ENCODE measurements around the gene HDHD5. TPM values are rescaled to one million over a fixed set of nuclear protein-coding genes. Genes with fewer than 3 reads are reported as not detected.

Gene HDHD5
- total RNA-seq, 2 experiments from 2014 or later, result 11.0 to 11.6 TPM

DNA sequence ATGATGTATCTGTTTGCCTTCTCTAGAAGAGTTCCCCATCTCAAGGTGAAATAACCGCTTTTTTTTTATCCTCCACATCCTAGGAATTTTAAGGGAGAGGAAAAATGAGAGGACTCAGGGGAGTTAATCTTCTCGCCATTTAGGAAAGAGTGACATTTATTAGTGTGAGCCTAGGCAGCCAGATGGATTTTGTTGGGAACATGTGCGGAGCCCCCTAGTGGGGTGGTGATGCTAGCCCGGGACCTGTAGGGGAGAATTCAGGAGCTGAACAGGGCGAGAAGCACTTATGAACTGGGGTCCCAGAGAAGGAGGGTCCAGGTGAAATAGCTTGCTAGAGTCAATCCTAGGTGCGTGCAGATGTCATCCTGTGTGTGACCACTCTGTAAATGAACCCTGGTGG is 63.5 kb downstream of the HDHD5 start:
- POLR2A ChIA-PET, result interaction anchor here (1.6 to 1.8 kb wide), 2 partner anchors 10 to 12 kb away, joined by 6 to 9 read pairs; no protein-coding TSS in a partner anchor
- Mint-ChIP-seq H3K36me3 (ENCODE audit: low read depth) (peaks cover 86% of the 10 kb centered on the region), H3K27ac (peak overlapping the region; percentile 77), H3K4me3 (no peak overlapping the region), H3K4me1 (ENCODE audit: low read depth) (peaks cover 96% of the 10 kb centered on the region), H3K27me3 (no peaks in the 10 kb centered on the region), H3K9me3 (no peaks in the 10 kb centered on the region)
- Histone ChIP-seq H3K27me3 (ENCODE audit: control insufficient read depth in 1 of 2, insufficient read depth in 2 of 2, low read length in 2 of 2) (no peaks in the 10 kb centered on the region), H3K4me1 (ENCODE audit: insufficient read depth, low read length) (peaks cover 84% of the 10 kb centered on the region), H3K36me3 (ENCODE audit: insufficient read depth, low read length) (peaks cover 53% of the 10 kb centered on the region), H3K4me3 (ENCODE audit: low read length) (no peak overlapping the region), H3K27ac (ENCODE audit: low read depth in 1 of 2, low read length in 2 of 2) (no peak overlapping the region), H3K9me3 (ENCODE audit: control insufficient read depth in 1 of 2, insufficient read depth in 1 of 2, low read length in 2 of 2) (no peaks in the 10 kb centered on the region)
- TF ChIP-seq, protein P1, sequence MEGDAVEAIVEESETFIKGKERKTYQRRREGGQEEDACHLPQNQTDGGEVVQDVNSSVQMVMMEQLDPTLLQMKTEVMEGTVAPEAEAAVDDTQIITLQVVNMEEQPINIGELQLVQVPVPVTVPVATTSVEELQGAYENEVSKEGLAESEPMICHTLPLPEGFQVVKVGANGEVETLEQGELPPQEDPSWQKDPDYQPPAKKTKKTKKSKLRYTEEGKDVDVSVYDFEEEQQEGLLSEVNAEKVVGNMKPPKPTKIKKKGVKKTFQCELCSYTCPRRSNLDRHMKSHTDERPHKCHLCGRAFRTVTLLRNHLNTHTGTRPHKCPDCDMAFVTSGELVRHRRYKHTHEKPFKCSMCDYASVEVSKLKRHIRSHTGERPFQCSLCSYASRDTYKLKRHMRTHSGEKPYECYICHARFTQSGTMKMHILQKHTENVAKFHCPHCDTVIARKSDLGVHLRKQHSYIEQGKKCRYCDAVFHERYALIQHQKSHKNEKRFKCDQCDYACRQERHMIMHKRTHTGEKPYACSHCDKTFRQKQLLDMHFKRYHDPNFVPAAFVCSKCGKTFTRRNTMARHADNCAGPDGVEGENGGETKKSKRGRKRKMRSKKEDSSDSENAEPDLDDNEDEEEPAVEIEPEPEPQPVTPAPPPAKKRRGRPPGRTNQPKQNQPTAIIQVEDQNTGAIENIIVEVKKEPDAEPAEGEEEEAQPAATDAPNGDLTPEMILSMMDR (IDR thresholded peaks at IDR 0.05), result no peak
- ATAC-seq (ENCODE audit: poor library complexity) (no peak), DNase-seq (peak in 1 of 14 experiments; percentile 26)
- intact Hi-C loops (cut with DNase I, micrococcal nuclease), result no loop called here
- CTCF ChIA-PET, result interaction anchor here (2.1 kb wide), 1 partner anchor 21 kb away, joined by 6 read pairs; no protein-coding TSS in a partner anchor

DNA sequence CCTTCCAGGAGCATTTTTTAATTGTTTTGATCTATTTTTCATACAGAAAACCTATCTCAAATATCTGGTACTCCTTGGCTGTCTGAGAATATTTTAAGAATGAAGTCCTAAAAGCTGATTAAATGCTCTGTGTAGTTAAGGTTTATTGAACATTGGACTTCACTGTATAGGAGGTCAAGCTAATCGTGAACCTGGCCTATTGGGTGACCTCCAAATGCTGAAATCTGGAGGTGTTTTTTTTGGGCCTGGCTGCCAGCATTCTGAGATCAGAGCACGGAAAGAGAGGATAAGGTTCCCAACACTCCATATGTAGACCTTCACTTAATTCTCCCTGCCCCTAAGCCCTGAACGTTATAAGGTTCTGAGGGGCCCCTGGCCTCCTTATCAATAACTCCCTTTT is 66.0 kb downstream of the HDHD5 start:
- Mint-ChIP-seq H3K36me3 (ENCODE audit: low read depth) (peaks cover 62% of the 10 kb centered on the region), H3K27me3 (no peaks in the 10 kb centered on the region), H3K9me3 (no peaks in the 10 kb centered on the region), H3K4me1 (ENCODE audit: low read depth) (peaks cover 90% of the 10 kb centered on the region), H3K27ac (peak overlapping the region; percentile 74), H3K4me3 (peak overlapping the region; percentile 32)
- POLR2A ChIA-PET, result no interaction called here
- CTCF ChIA-PET, result interaction anchor here (1.8 kb wide), 1 partner anchor 79 kb away, joined by 5 read pairs; no protein-coding TSS in a partner anchor
- H3K27me3 ChIP-seq (ENCODE audit: control insufficient read depth in 1 of 2, insufficient read depth in 2 of 2, low read length in 2 of 2), result no peaks in the 10 kb centered on the region
- TF ChIP-seq, protein P1 (IDR thresholded peaks at IDR 0.05), result no peak
- peaks cover 30% of the 10 kb centered on the region for H3K36me3 ChIP-seq (ENCODE audit: insufficient read depth, low read length)
- H3K9me3 ChIP-seq (ENCODE audit: control insufficient read depth in 1 of 2, insufficient read depth in 1 of 2, low read length in 2 of 2), result no peaks in the 10 kb centered on the region
- intact Hi-C loops (cut with DNase I, micrococcal nuclease), result no loop called here
- no peak overlapping the region for H3K4me3 ChIP-seq (ENCODE audit: low read length)
- H3K4me1 ChIP-seq (ENCODE audit: insufficient read depth, low read length), result peaks cover 81% of the 10 kb centered on the region
- H3K27ac ChIP-seq (ENCODE audit: low read depth in 1 of 2, low read length in 2 of 2), result no peak overlapping the region
- DNase-seq (no peak), ATAC-seq (ENCODE audit: poor library complexity) (no peak)

DNA sequence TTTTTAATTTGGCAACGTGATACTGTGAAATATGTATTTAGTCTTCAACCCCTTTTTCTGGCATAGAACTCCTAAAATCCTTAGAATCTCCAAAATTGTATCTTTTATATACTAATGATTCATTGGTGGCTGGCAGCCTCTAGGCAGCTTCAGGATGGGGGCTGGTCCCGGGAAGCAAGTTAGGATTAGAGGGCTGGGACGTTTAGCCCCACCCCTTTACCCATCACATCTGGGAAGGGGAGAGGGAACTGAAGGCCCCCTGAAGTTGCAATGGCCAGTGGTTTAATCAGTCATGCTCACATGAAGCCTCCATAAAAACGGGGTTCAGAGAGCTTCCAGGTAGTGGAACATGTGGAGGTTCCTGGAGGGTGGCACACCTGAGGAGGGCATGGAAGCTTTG is 67.2 kb downstream of the HDHD5 start:
- intact Hi-C loops (cut with DNase I, micrococcal nuclease), result no loop called here
- Mint-ChIP-seq H3K27me3 (no peaks in the 10 kb centered on the region), H3K27ac (peak overlapping the region; percentile 74), H3K4me3 (peak overlapping the region; percentile 30), H3K36me3 (ENCODE audit: low read depth) (peaks cover 59% of the 10 kb centered on the region), H3K4me1 (ENCODE audit: low read depth) (peaks cover 90% of the 10 kb centered on the region), H3K9me3 (no peaks in the 10 kb centered on the region)
- ChIA-PET CTCF (no interaction called here), POLR2A (interaction anchor here (0.7 kb wide), 1 partner anchor 66 kb away, joined by 3 read pairs; no protein-coding TSS in a partner anchor)
- Histone ChIP-seq H3K4me1 (ENCODE audit: insufficient read depth, low read length) (peaks cover 81% of the 10 kb centered on the region), H3K27me3 (ENCODE audit: control insufficient read depth in 1 of 2, insufficient read depth in 2 of 2, low read length in 2 of 2) (no peaks in the 10 kb centered on the region), H3K36me3 (ENCODE audit: insufficient read depth, low read length) (peaks cover 18% of the 10 kb centered on the region), H3K27ac (ENCODE audit: low read depth in 1 of 2, low read length in 2 of 2) (no peak overlapping the region), H3K4me3 (ENCODE audit: low read length) (no peak overlapping the region), H3K9me3 (ENCODE audit: control insufficient read depth in 1 of 2, insufficient read depth in 1 of 2, low read length in 2 of 2) (no peaks in the 10 kb centered on the region)
- no peak for DNase-seq
- TF ChIP-seq, protein P1 (IDR thresholded peaks at IDR 0.05), result no peak
- no peak for ATAC-seq (ENCODE audit: poor library complexity)
